HepG2 (cell line): Measurements from ENCODE around the gene CDT1. TPM values are rescaled to one million over a fixed set of nuclear protein-coding genes. Genes with fewer than 3 reads are reported as not detected.

Source experiments
- AKNA ChIP-seq: sonication (generic); formaldehyde crosslinking; IDR thresholded peaks from 2 replicates; pipeline ENCODE4 v1.4.0; 2020; ENCODE audit warnings: missing genetic modification reagents, borderline replicate concordance
- CAMTA2 ChIP-seq: sonication (generic); formaldehyde crosslinking; IDR thresholded peaks from 2 replicates; pipeline ENCODE4 v1.4.0; 2020; ENCODE audit warnings: mild to moderate bottlenecking, missing genetic modification reagents, borderline replicate concordance
- E2F2 ChIP-seq: sonication (generic); formaldehyde crosslinking; IDR thresholded peaks from 2 replicates; pipeline ENCODE4 v1.4.0; 2020; ENCODE audit warnings: missing genetic modification reagents, borderline replicate concordance
- KLF15 ChIP-seq: sonication (generic); formaldehyde crosslinking; IDR thresholded peaks from 2 replicates; pipeline ENCODE4 v1.8.1; 2023; ENCODE audit warnings: borderline replicate concordance, mild to moderate bottlenecking, inconsistent platforms, missing genetic modification reagents, mixed read lengths
- LRRFIP1 ChIP-seq: sonication (generic); formaldehyde crosslinking; conservative IDR thresholded peaks from 2 replicates; pipeline ENCODE4 v1.4.0; 2020; ENCODE audit warnings: missing genetic modification reagents
- REST ChIP-seq, 2 experiments: IDR thresholded peaks; 2 replicates each; pipeline ENCODE4 v1.6.1; 2011 to 2012; ENCODE audit warnings: low read length in 2 of 2, borderline replicate concordance in 1 of 2, low read depth in 1 of 2, mild to moderate bottlenecking in 1 of 2, moderate library complexity in 1 of 2
- TFE3 ChIP-seq: IDR thresholded peaks from 2 replicates; pipeline ENCODE4 v1.6.1; 2016
- TRAFD1 ChIP-seq: sonication (generic); formaldehyde crosslinking; IDR thresholded peaks from 2 replicates; pipeline ENCODE4 v1.5.1; 2020; ENCODE audit warnings: missing genetic modification reagents, mild to moderate bottlenecking, borderline replicate concordance
- ZNF225 ChIP-seq: sonication (generic); formaldehyde crosslinking; IDR thresholded peaks from 2 replicates; pipeline ENCODE4 v1.4.0; 2020; ENCODE audit warnings: mild to moderate bottlenecking, missing genetic modification reagents
- ZNF33A ChIP-seq: sonication (generic); formaldehyde crosslinking; IDR thresholded peaks from 2 replicates; pipeline ENCODE4 v1.5.1; 2020; ENCODE audit warnings: missing genetic modification reagents, mild to moderate bottlenecking, moderate library complexity, borderline replicate concordance
- ZNF558 ChIP-seq: sonication (generic); formaldehyde crosslinking; IDR thresholded peaks from 2 replicates; pipeline ENCODE4 v1.9.0; 2022; ENCODE audit warnings: mild to moderate bottlenecking, missing genetic modification reagents, borderline replicate concordance
- ZNF720 ChIP-seq: sonication (generic); formaldehyde crosslinking; IDR thresholded peaks from 2 replicates; pipeline ENCODE4 v1.4.0; 2020; ENCODE audit warnings: missing genetic modification reagents
- ZNF878 ChIP-seq: sonication (generic); formaldehyde crosslinking; IDR thresholded peaks from 2 replicates; pipeline ENCODE4 v1.8.1; 2023; ENCODE audit warnings: mild to moderate bottlenecking, missing genetic modification reagents, moderate library complexity
- polyA plus RNA-seq, 8 experiments: library from polyadenylated mRNA; depleted of rRNA in 3 of 8; stranded (reverse) in 7 of 8; unstranded in 1 of 8; fragments of >200 nt; fragmentation: Illumina TruSeq in 4 of 8; extraction: Trizol in 4 of 8; gene quantifications; 2 replicates each; pipeline versions ENCODE4 v1.2.1 to v1.2.3, GENCODE V29; 2011 to 2016; ENCODE audit warnings: low read depth in 4 of 8, missing spikeins in 1 of 8, mixed read lengths in 1 of 8; ENCODE audit not compliant: insufficient read depth in 1 of 8
- total RNA-seq, 5 experiments: library from RNA; depleted of rRNA; stranded (reverse); fragments of >200 nt; fragmentation: Illumina TruSeq; extraction: Trizol; gene quantifications; 2 replicates each; pipeline ENCODE4 v1.2.3, GENCODE V29; 2016; ENCODE audit warnings: low read depth in 1 of 5

CDT1 gene
- total and polyA plus RNA-seq, 2 of the 13 experiments (the other 11 are each of a cell fraction or from before 2014, with no cell fraction given), result 23.1 to 23.8 TPM

GRCh38 chr16:88784856-88785105, 18.8 kb upstream of the CDT1 start (continued):
- TF ChIP-seq REST (IDR thresholded peaks at IDR 0.05; ENCODE audit: borderline replicate concordance in 1 of 2, low read depth in 1 of 2, low read length in 2 of 2) (no peak), CAMTA2 (CRISPR knock-in tag) (no peak), AKNA (no peak), LRRFIP1 (CRISPR knock-in tag) (no peak), ZNF225 (no peak), ZNF878 (no peak), TFE3 (CRISPR knock-in tag) (no peak), TRAFD1 (CRISPR knock-in tag) (no peak), ZNF558 (CRISPR knock-in tag) (0 out of 2 replicates have a peak, but pooled peaks have one; percentile 8), ZNF33A (CRISPR knock-in tag) (no peak), E2F2 (CRISPR knock-in tag) (no peak), ZNF720 (CRISPR knock-in tag) (no peak), KLF15 (no peak)
